Glutamatergic neuron (in vitro differentiated cells): ENCODE data around the gene LRRC47. TPM values are rescaled to one million over a fixed set of nuclear protein-coding genes. Genes with fewer than 3 reads are reported as not detected.

ENCODE experiments used
- DNase-seq: peaks from one replicate; pipeline ENCODE4 v3.0.0; 2022
- H3K27ac Mint-ChIP-seq: one replicate; pipeline ENCODE4 v1.8.0; 2020; ENCODE audit warnings: mild to moderate bottlenecking, mixed read lengths, inconsistent platforms; ENCODE audit not compliant: unreplicated experiment
- H3K27me3 Mint-ChIP-seq: one replicate; pipeline ENCODE4 v1.8.0; 2020; ENCODE audit warnings: mild to moderate bottlenecking, moderate library complexity, mixed read lengths, inconsistent platforms; ENCODE audit not compliant: unreplicated experiment
- H3K36me3 Mint-ChIP-seq: one replicate; pipeline ENCODE4 v1.8.0; 2020; ENCODE audit warnings: mild to moderate bottlenecking, mixed read lengths, inconsistent platforms; ENCODE audit not compliant: unreplicated experiment
- H3K4me1 Mint-ChIP-seq: one replicate; pipeline ENCODE4 v1.8.0; 2020; ENCODE audit warnings: mild to moderate bottlenecking, low read depth, mixed read lengths, inconsistent platforms; ENCODE audit not compliant: unreplicated experiment
- H3K4me3 Mint-ChIP-seq: one replicate; pipeline ENCODE4 v1.8.0; 2020; ENCODE audit warnings: mild to moderate bottlenecking, mixed read lengths, inconsistent platforms; ENCODE audit not compliant: unreplicated experiment
- H3K9me3 Mint-ChIP-seq: one replicate; pipeline ENCODE4 v1.8.0; 2020; ENCODE audit warnings: mild to moderate bottlenecking, moderate library complexity, mixed read lengths, inconsistent platforms; ENCODE audit not compliant: unreplicated experiment
- CTCF ChIP-seq: fragments of 200-600 bp; sonication (generic); IDR thresholded peaks from one replicate; pipeline ENCODE4 v1.5.0; 2021; ENCODE audit not compliant: partially characterized antibody, unreplicated experiment
- total RNA-seq: library from RNA; stranded (reverse); fragmentation: NEBNext Ultra II Directional; extraction: Animal tissue kit (Norgen Biotek cat#: 25700); gene quantifications from one replicate; pipeline ENCODE4 v1.2.1, GENCODE V29; 2021; ENCODE audit not compliant: unreplicated experiment

Gene LRRC47
- total RNA-seq, 1 donor from 2014 or later, result 79.7 TPM

- Mint-ChIP-seq H3K4me3 (no peak overlapping the region), H3K27ac (peak overlapping the region; percentile 12), H3K9me3 (peaks cover 21% of the 10 kb centered on the region), H3K36me3 (no peaks in the 10 kb centered on the region), H3K4me1 (peaks cover 45% of the 10 kb centered on the region), H3K27me3 (peaks cover 28% of the 10 kb centered on the region)
- no peak for DNase-seq
- TF ChIP-seq CTCF, result no peak
Measured at GRCh38 chr1:3817138-3817740, 20.9 kb upstream of the LRRC47 start.

- Mint-ChIP-seq H3K9me3 (peaks cover 17% of the 10 kb centered on the region), H3K27me3 (peaks cover 25% of the 10 kb centered on the region), H3K4me1 (peaks cover 38% of the 10 kb centered on the region), H3K27ac (no peak overlapping the region), H3K36me3 (no peaks in the 10 kb centered on the region), H3K4me3 (no peak overlapping the region)
- DNase-seq, result no peak
- no peak for TF ChIP-seq CTCF
Measured at GRCh38 chr1:3816331-3817137, 20.2 kb upstream of the LRRC47 start.

- H3K4me1 Mint-ChIP-seq, result peaks cover 23% of the 10 kb centered on the region
- DNase-seq, result no peak
- no peak for TF ChIP-seq CTCF
- peaks cover 5% of the 10 kb centered on the region for H3K9me3 Mint-ChIP-seq
- no peak overlapping the region for H3K27ac Mint-ChIP-seq
- H3K27me3 Mint-ChIP-seq, result peaks cover 15% of the 10 kb centered on the region
- H3K36me3 Mint-ChIP-seq, result no peaks in the 10 kb centered on the region
- no peak overlapping the region for H3K4me3 Mint-ChIP-seq
Measured at GRCh38 chr1:3814771-3815561, 18.7 kb upstream of the LRRC47 start.

GRCh38 chr1:3814065-3814464, 17.8 kb upstream of the LRRC47 start:
- H3K27me3 Mint-ChIP-seq, result peaks cover 14% of the 10 kb centered on the region
- H3K9me3 Mint-ChIP-seq, result peaks cover 4% of the 10 kb centered on the region
- no peak overlapping the region for H3K4me3 Mint-ChIP-seq
- no peaks in the 10 kb centered on the region for H3K36me3 Mint-ChIP-seq
- no peak for TF ChIP-seq CTCF
- peaks cover 14% of the 10 kb centered on the region for H3K4me1 Mint-ChIP-seq
- no peak overlapping the region for H3K27ac Mint-ChIP-seq
- DNase-seq, result no peak
